Stimulated activated memory B cell treated with anti-CD40 and anti-IgM and Interleukin-4, amounts not matched to agents 10 μg/mL and 1 μg/mL and 100 μg/mL, for 72 hours (primary cell): ENCODE measurements around the gene TPSAB1.
A peak's percentile ranks its signal among the peaks of the same experiment; 100 is the strongest.
"Not testable (repeated sequence)": the region's sequence is repeated elsewhere in the genome, so short reads cannot be mapped to it uniquely, and the experiment has no call there.

Source experiments
- ATAC-seq: fragments of 150-1000 bp; cut with Tn5 transposase; 2 replicates; pipeline ENCODE4 v1.10.0; 2021
- H3K27ac Mint-ChIP-seq: one replicate; pipeline ENCODE4 v1.8.0; 2022; ENCODE audit warnings: mild to moderate bottlenecking, mixed read lengths
- H3K27me3 Mint-ChIP-seq: one replicate; pipeline ENCODE4 v1.8.0; 2022; ENCODE audit warnings: mixed read lengths
- H3K36me3 Mint-ChIP-seq: one replicate; pipeline ENCODE4 v1.8.0; 2022; ENCODE audit warnings: mixed read lengths
- H3K4me1 Mint-ChIP-seq: one replicate; pipeline ENCODE4 v1.8.0; 2022; ENCODE audit warnings: mixed read lengths
- H3K4me3 Mint-ChIP-seq: one replicate; pipeline ENCODE4 v1.8.0; 2022; ENCODE audit warnings: mild to moderate bottlenecking, moderate library complexity, mixed read lengths
- H3K9me3 Mint-ChIP-seq: one replicate; pipeline ENCODE4 v1.8.0; 2022; ENCODE audit warnings: mixed read lengths

TPSAB1 gene

DNA sequence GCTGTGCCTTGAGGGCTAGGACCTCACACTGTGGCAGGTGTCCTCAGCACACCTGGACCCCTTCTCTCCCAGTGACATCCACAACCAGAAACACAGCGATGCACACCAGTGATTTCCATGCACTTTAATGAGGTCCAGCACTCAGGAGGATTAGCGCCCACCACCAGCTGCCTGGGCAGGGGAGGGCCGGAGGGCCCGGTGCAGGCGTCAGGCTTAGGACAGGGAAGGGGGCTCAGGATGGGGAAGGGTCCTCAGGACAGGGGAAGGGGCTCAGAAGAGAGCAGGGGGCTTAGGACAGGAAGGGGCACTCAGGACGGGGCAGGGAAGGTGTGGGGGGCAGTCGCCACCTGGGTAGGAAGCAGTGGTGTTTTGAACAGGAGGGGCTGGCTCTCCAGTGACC, 12.3 kb upstream of the TPSAB1 start:
- H3K27me3 Mint-ChIP-seq, result peaks cover 33% of the 10 kb centered on the region
- not testable (repeated sequence) for H3K36me3 Mint-ChIP-seq, H3K4me3 Mint-ChIP-seq, H3K9me3 Mint-ChIP-seq, H3K27ac Mint-ChIP-seq, ATAC-seq, H3K4me1 Mint-ChIP-seq

DNA sequence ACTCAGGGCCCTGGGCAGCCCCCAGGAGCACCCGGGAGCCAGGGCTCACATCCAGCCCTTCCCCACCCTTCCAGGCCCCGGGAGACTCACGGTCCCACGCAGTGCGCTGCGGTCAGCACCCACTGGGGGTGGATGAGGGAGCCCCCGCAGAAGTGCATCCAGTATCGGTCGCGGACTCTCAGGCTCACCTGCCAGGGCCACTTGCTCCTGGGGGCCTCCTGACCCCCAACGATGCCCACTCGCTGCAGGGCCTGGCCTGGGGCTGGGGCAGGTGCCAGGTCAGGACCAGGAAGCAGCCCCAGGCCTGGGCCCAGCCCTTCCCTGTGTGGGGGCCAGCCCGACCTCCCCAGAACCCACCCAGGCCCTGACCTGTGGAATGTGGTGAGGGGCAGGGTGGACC, 11.0 kb upstream of the TPSAB1 start:
- not testable (repeated sequence) for H3K4me3 Mint-ChIP-seq, H3K27ac Mint-ChIP-seq
- peaks cover 23% of the 10 kb centered on the region for H3K27me3 Mint-ChIP-seq

DNA sequence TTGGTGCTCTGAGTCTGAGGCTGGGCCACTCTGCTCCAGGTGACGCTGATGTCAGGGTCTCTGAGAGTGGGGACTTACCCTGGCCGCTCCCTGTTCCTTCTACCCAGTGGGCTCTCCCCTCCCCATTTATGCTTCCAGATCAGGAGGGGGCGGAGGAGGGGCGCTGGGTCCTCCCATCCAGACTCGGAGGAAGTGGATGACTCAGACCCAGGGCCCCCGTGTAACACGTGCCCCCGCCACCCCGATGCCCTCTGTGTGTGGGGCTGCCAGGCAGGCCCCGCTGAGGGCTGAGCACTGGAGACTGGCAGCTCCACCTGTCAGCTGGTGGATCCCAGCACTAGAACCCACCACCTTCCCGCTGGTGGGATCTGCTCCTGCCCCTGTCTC, 10.4 kb upstream of the TPSAB1 start, which contains the start of gene TPSB2:
Gene TPSB2, minus strand, starts transcription at position 101 of the 387 bp plus-strand sequence. CDS start 233 bp downstream, outside the sequence.
- H3K27ac Mint-ChIP-seq, H3K36me3 Mint-ChIP-seq, H3K4me1 Mint-ChIP-seq, H3K4me3 Mint-ChIP-seq, H3K9me3 Mint-ChIP-seq, ATAC-seq: not testable (repeated sequence)
- H3K27me3 Mint-ChIP-seq, result peaks cover 22% of the 10 kb centered on the region

More for the DNA sequence above, 11.0 kb upstream of the TPSAB1 start:
- ATAC-seq, H3K36me3 Mint-ChIP-seq, H3K4me1 Mint-ChIP-seq, H3K9me3 Mint-ChIP-seq: not testable (repeated sequence)

DNA sequence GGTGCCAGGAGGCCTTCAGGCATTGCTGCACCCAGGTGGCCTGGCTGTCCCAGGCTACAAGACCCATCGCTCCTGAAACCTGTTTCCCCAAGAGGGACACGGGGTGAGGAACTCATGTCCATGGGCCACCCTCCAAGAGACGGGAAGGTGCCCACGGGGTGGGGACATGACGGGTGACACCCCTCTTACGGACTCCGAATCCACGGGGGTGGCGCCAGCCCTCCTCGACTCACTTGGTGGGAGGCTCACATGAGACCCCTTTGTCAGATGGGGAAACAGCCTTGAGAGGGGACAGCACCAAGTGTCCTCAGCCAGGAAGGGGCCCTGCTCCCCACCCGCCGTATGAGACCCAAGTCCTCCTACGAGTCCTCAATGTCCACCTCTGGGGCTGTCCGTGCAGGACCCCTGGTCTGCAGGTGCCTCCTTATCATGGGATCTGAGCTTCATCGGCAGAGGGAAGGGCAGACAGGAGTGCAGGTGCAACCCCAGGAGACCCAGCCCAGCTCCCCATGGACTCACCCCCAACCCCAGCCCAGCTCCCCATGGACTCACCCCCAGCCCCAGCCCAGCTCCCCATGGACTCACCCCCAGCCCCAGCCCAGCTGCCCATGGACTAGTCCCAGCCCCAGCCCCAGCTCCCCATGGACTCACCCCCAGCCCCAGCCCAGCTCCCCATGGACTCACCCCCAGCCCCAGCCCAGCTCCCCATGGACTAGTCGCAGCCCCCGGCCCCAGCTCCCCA, 9.9 kb upstream of the TPSAB1 start:
- H3K27me3 Mint-ChIP-seq, result peaks cover 22% of the 10 kb centered on the region
- H3K27ac Mint-ChIP-seq, ATAC-seq: not testable (repeated sequence)

DNA sequence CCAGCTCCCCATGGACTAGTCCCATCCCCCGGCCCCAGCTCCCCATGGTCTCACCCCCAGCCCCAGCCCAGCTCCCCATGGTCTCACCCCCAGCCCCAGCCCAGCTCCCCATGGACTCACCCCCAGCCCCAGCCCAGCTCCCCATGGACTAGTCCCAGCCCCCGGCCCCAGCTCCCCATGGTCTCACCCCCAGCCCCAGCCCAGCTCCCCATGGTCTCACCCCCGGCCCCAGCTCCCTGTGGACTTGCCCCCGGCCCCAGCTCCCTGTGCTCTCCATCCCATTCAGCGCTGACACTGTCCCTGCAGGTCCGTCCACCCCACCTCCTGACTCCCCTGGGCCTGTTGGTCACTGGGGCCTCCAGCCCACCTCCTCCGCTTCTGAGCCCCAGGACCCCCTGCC, 9.2 kb upstream of the TPSAB1 start:
- not testable (repeated sequence) for H3K27ac Mint-ChIP-seq

More for the DNA sequence above, 9.9 kb upstream of the TPSAB1 start:
- H3K4me1 Mint-ChIP-seq, H3K9me3 Mint-ChIP-seq, H3K36me3 Mint-ChIP-seq, H3K4me3 Mint-ChIP-seq: not testable (repeated sequence)

DNA sequence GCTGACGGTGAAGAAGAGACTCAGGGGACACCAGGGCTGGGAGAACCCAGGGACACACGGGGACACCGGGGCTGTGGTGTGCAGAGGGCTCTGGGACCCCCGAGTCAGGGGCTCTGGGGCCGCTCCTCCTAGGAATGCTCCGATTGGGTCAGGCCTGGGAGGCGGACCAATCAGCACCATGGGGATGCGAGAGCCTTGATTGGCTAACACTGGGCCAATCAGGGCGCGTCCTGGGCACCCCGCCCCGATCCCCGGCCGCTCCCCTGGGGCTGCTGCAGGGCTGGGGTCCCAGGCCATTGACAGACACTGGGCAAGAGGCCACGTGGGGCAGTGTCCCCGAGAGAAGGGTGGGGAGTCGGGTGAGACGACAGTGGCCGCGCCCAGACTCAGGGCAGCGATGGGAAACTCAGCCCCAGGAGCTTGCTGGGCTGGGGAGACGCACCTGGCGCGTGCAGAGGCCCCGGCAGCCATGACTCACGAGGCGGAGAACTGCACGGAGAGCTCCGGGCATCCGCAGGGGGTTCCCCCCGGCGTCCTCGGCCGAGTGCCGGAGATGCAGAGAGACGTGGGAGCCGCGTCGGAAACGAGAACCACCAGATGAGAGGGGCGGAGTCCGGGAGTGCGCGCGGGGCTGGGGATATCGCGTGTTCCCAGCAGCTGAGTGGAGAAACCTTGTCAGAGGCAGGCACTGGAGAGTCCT, 8.3 kb upstream of the TPSAB1 start:
- not testable (repeated sequence) for H3K36me3 Mint-ChIP-seq, H3K4me1 Mint-ChIP-seq, H3K9me3 Mint-ChIP-seq, H3K27ac Mint-ChIP-seq, ATAC-seq, H3K4me3 Mint-ChIP-seq
- H3K27me3 Mint-ChIP-seq, result peaks cover 13% of the 10 kb centered on the region

More for the DNA sequence above, 9.2 kb upstream of the TPSAB1 start:
- H3K9me3 Mint-ChIP-seq, ATAC-seq, H3K4me1 Mint-ChIP-seq, H3K4me3 Mint-ChIP-seq, H3K36me3 Mint-ChIP-seq: not testable (repeated sequence)
- peaks cover 22% of the 10 kb centered on the region for H3K27me3 Mint-ChIP-seq

DNA sequence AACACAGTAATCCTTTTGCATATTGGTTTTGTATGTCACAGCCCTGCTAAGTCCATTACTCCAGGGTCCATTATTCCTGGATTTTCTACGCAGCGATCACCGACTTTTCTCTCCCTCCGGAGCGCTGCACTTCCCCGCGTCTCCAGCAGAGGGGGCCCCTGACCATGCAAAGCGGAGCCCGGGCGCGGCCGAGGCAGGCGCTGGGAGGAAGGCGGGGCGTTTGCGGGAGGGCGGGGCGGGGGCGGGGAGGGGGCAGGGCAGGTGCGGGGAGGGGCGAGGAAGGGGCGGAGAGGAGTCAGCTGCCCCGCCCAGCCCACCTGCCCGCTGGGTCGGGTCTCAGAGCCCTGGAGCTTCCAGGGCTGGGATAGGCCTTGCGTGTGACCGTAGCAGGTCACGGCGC, 3.8 kb upstream of the TPSAB1 start:
- H3K27me3 Mint-ChIP-seq, H3K4me3 Mint-ChIP-seq, H3K9me3 Mint-ChIP-seq, H3K36me3 Mint-ChIP-seq, H3K4me1 Mint-ChIP-seq, H3K27ac Mint-ChIP-seq: not testable (repeated sequence)
- peak; percentile 50 for ATAC-seq

DNA sequence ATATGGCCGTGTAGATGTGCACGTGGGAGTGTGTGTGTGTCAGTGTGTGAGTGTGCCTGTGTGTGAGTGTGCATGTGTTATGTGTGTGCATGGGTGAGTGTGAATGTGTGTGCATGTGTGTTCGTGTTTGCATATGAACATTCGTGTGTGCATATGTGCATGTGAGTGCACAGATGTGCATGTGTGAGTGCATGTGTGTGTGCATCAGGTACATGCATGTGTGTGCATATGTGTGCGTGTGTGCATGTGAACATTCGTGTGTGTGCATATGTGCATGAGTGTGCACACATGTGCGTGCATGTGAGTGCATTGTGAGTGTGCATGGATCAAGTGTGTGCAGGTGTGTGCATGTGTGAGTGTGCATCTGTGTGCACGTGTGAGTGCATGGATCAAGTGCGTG, 2.5 kb upstream of the TPSAB1 start:
- no peak overlapping the region for H3K4me3 Mint-ChIP-seq
- H3K36me3 Mint-ChIP-seq, result no peaks in the 10 kb centered on the region
- H3K9me3 Mint-ChIP-seq, result no peaks in the 10 kb centered on the region
- no peaks in the 10 kb centered on the region for H3K27me3 Mint-ChIP-seq
- no peak overlapping the region for H3K27ac Mint-ChIP-seq
- H3K4me1 Mint-ChIP-seq, result no peaks in the 10 kb centered on the region
- no peak for ATAC-seq

DNA sequence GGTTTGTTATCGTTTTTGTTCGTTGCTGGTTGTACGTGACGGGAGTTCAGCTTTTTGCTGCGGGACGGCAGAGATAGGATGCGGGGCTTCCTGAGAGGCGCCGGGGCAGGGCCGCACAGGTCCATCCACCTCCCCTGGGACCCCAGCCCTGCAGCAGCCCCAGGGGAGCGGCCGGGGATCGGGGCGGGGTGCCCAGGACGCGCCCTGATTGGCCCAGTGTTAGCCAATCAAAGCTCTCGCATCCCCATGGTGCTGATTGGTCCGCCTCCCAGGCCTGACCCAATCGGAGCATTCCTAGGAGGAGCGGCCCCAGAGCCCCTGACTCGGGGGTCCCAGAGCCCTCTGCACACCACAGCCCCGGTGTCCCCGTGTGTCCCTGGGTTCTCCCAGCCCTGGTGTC, 1.6 kb upstream of the TPSAB1 start:
- H3K4me3 Mint-ChIP-seq, H3K27me3 Mint-ChIP-seq, H3K36me3 Mint-ChIP-seq, H3K27ac Mint-ChIP-seq, H3K9me3 Mint-ChIP-seq, H3K4me1 Mint-ChIP-seq, ATAC-seq: not testable (repeated sequence)

DNA sequence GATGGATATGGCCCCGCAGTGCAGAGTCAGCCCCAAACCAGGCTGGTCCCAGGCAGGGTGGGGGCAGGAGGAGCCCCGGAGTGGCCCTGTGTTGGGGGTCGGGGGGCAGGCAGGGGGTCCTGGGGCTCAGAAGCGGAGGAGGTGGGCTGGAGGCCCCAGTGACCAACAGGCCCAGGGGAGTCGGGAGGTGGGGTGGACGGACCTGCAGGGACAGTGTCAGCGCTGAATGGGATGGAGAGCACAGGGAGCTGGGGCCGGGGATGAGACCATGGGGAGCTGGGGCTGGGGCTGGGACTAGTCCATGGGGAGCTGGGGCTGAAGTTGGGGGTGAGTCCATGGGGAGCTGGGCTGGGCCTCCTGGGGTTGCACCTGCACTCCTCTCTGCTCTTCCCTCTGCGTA, 930 bp upstream of the TPSAB1 start:
- not testable (repeated sequence) for H3K9me3 Mint-ChIP-seq, H3K4me1 Mint-ChIP-seq, H3K27me3 Mint-ChIP-seq, H3K4me3 Mint-ChIP-seq, H3K36me3 Mint-ChIP-seq, H3K27ac Mint-ChIP-seq
- ATAC-seq, result peak; percentile 37

DNA sequence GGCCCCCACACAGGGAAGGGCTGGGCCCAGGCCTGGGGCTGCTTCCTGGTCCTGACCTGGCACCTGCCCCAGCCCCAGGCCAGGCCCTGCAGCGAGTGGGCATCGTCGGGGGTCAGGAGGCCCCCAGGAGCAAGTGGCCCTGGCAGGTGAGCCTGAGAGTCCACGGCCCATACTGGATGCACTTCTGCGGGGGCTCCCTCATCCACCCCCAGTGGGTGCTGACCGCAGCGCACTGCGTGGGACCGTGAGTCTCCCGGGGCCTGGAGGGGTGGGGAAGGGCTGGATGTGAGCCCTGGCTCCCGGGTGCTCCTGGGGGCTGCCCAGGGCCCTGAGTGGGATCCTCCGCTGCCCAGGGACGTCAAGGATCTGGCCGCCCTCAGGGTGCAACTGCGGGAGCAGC, 576 bp downstream of the TPSAB1 start:
- H3K27ac Mint-ChIP-seq, ATAC-seq, H3K36me3 Mint-ChIP-seq, H3K4me1 Mint-ChIP-seq, H3K4me3 Mint-ChIP-seq, H3K9me3 Mint-ChIP-seq: not testable (repeated sequence)
- H3K27me3 Mint-ChIP-seq, result peaks cover 12% of the 10 kb centered on the region

DNA sequence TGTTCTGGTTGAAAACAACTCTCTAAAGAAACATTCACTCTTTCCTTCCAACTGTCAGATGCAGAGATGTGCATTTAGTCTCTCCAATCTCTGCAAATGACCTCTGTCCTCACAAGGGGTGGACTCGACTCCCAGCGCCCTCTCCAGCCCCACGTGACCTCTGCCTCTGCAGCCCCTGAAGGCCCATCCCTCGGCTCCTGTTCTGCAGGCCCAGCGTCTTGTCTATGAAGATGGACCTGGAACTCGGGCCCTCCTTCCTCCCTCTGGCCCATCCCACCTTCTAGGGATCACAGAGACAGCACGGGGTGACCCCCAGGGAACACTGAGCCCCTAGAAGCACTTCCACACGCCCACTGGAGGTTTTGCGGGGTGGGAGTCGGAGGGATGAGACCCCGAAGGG, 2.9 kb downstream of the TPSAB1 start:
- H3K36me3 Mint-ChIP-seq, ATAC-seq, H3K4me1 Mint-ChIP-seq: not testable (repeated sequence)

DNA sequence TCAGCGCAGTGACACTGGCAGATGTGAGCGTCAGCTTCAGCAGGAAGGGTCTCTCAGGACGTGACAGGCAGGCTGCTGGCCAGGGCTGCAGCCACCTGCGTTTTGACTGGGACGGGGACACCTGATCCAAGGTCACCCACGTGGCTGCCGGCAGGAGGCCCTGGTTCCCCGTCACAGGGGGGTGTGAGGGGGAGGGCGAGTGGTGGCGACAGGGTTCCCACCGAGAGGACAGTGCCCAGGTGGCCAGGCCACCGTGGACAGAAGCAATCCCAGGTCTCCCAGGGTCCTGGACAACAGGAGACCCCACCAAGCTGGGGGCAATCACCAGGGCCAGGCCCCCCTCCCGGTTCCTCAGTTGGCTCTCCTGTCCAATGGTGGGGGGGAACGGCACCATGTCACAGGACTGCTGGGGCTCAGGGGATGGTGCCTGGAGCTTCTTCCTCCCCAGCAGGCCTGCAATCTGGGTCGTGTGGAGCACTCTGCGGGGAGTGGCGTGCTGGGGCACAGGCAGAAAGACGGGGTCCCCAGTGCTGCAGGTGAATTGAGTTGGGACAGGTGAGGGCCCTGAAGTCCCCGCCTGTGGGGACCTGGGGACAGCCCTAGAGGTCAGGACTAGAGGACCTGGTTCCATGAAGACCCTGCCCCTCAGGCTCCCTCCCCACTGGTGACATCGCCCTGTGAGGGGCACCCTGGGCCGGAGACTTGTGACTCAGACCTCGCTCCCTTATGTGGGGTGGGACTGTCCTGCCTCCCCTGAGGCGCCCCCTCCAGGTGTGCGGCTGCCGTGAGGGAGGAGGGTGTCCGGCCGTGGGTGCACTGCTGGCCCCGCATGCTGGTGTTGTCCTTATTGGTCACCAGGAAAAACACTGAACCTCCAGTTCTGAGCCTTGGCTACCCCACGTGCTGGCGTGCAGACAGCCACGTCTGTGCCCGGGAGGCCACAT, 3.7 kb downstream of the TPSAB1 start:
- peaks cover 30% of the 10 kb centered on the region for H3K27me3 Mint-ChIP-seq
- H3K9me3 Mint-ChIP-seq, H3K36me3 Mint-ChIP-seq, ATAC-seq, H3K4me1 Mint-ChIP-seq, H3K4me3 Mint-ChIP-seq, H3K27ac Mint-ChIP-seq: not testable (repeated sequence)

More for the DNA sequence above, 2.9 kb downstream of the TPSAB1 start:
- not testable (repeated sequence) for H3K4me3 Mint-ChIP-seq, H3K9me3 Mint-ChIP-seq, H3K27ac Mint-ChIP-seq
- peaks cover 30% of the 10 kb centered on the region for H3K27me3 Mint-ChIP-seq

DNA sequence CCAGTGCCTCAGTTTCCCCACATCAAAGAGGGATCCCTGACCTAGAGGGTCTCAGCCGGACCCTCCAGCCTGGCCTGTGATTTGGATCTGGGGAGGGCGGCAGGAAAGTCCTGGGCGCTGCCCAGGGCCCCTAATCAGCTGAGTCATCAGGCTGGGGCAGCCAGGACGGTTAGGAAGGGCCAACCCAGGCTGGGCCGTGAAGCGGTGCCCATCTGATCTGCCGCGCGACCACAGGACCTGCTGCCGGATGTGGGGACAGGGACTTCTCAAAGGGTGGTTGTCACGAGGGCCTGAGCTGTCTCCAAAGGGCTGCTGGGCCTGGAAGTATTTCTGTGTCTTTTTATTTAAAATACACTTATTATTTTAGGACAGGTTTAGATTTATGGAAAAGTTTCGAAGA, 4.4 kb downstream of the TPSAB1 start:
- no peak for ATAC-seq
- Mint-ChIP-seq H3K27me3 (peaks cover 30% of the 10 kb centered on the region), H3K4me1 (peaks cover 9% of the 10 kb centered on the region)

DNA sequence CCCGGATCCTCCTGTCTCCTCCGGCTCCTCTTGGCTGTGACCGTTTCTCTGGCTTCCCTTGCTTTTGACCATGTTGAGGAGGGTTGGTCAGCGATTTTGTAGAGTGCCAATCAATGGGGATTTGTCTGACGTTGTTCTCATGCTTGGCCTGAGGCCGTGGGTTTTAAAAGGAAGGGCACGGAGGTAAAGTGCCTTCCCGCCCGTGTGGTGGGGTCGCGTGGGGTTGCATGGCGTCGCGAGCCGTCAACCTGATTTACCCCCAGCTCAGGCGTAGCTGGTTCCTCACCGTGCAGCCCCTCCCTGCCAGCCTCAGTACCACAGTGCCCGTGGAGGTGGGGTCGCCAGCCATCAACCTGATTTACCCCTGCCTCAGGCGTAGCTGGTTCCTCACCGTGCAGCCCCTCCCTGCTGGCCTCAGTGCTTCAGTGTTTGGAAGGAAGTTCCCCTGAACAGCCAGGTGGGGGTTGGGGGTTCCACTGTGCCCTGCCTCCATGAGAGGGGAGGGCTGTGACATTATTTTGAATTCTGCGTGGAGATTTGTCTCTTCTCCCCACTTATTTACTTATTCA, 5.0 kb downstream of the TPSAB1 start:
- Mint-ChIP-seq H3K27ac (no peak overlapping the region), H3K27me3 (peaks cover 30% of the 10 kb centered on the region), H3K36me3 (no peaks in the 10 kb centered on the region), H3K9me3 (no peaks in the 10 kb centered on the region), H3K4me3 (no peak overlapping the region), H3K4me1 (peaks cover 9% of the 10 kb centered on the region)
- ATAC-seq, result no peak

More for the DNA sequence above, 4.4 kb downstream of the TPSAB1 start:
- H3K4me3 Mint-ChIP-seq, result no peak overlapping the region
- H3K36me3 Mint-ChIP-seq, result no peaks in the 10 kb centered on the region
- H3K27ac Mint-ChIP-seq, result no peak overlapping the region
- H3K9me3 Mint-ChIP-seq, result no peaks in the 10 kb centered on the region
